ENCODE measurements around the gene GRIA4.

Gene GRIA4

GRCh38 chr11:105789579-105790420 is 179.9 kb downstream of the GRIA4 start:
- DNase-seq (ENCODE audit: low read depth): no peak

- DNase-seq (ENCODE audit: low read depth): no peak
Measured at GRCh38 chr11:105790840-105791239, 181.0 kb downstream of the GRIA4 start.

GRCh38 chr11:105793092-105793491 is 183.2 kb downstream of the GRIA4 start:
- no peak for DNase-seq (ENCODE audit: low read depth)

- no peak for DNase-seq (ENCODE audit: low read depth)
Measured at GRCh38 chr11:105799263-105799662, 189.4 kb downstream of the GRIA4 start.

- no peak for DNase-seq (ENCODE audit: low read depth)
Measured at GRCh38 chr11:105799728-105800462, 190.0 kb downstream of the GRIA4 start.

GRCh38 chr11:105802390-105802789 is 192.5 kb downstream of the GRIA4 start:
- no peak for DNase-seq (ENCODE audit: low read depth)

GRCh38 chr11:105811242-105811641 is 201.4 kb downstream of the GRIA4 start:
- DNase-seq (ENCODE audit: low read depth): no peak

- DNase-seq (ENCODE audit: low read depth): no peak
Measured at GRCh38 chr11:105821372-105821771, 211.5 kb downstream of the GRIA4 start.

GRCh38 chr11:105821781-105822180 is 211.9 kb downstream of the GRIA4 start:
- DNase-seq (ENCODE audit: low read depth): no peak

GRCh38 chr11:105823495-105824033 is 213.7 kb downstream of the GRIA4 start:
- no peak for DNase-seq (ENCODE audit: low read depth)

- DNase-seq (ENCODE audit: low read depth): no peak
Measured at GRCh38 chr11:105824457-105825013, 214.7 kb downstream of the GRIA4 start.

- DNase-seq (ENCODE audit: low read depth): no peak
Measured at GRCh38 chr11:105825141-105825540, 215.3 kb downstream of the GRIA4 start.

- DNase-seq (ENCODE audit: low read depth): no peak
Measured at GRCh38 chr11:105827906-105828305, 218.0 kb downstream of the GRIA4 start.

GRCh38 chr11:105829084-105829483 is 219.2 kb downstream of the GRIA4 start:
- DNase-seq (ENCODE audit: low read depth): no peak

GRCh38 chr11:105834461-105834860 is 224.6 kb downstream of the GRIA4 start:
- DNase-seq (ENCODE audit: low read depth): no peak

GRCh38 chr11:105838668-105839384 is 229.0 kb downstream of the GRIA4 start:
- DNase-seq (ENCODE audit: low read depth): no peak

GRCh38 chr11:105840391-105840790 is 230.5 kb downstream of the GRIA4 start:
- DNase-seq (ENCODE audit: low read depth): no peak

GRCh38 chr11:105852403-105852802 is 242.5 kb downstream of the GRIA4 start:
- no peak for DNase-seq (ENCODE audit: low read depth)

GRCh38 chr11:105854269-105854668 is 244.4 kb downstream of the GRIA4 start:
- no peak for DNase-seq (ENCODE audit: low read depth)

- no peak for DNase-seq (ENCODE audit: low read depth)
Measured at GRCh38 chr11:105856954-105857353, 247.1 kb downstream of the GRIA4 start.

- DNase-seq (ENCODE audit: low read depth): no peak
Measured at GRCh38 chr11:105857728-105858127, 247.9 kb downstream of the GRIA4 start.

- DNase-seq (ENCODE audit: low read depth): no peak
Measured at GRCh38 chr11:105858841-105859240, 249.0 kb downstream of the GRIA4 start.
